NCI-H146 (cell line): ENCODE data around the gene MREG.

ENCODE experiments used
- DNase-seq: peaks from one replicate; lab custom pipeline; 2025; lab: John Stamatoyannopoulos, UW

MREG gene

GRCh38 chr2:215918901-215919599, 94.3 kb downstream of the MREG start:
- DNase-seq = no peak

GRCh38 chr2:215917953-215918620, 95.3 kb downstream of the MREG start:
- DNase-seq = peak; percentile 69

- no peak for DNase-seq
Measured at GRCh38 chr2:215915441-215915840, 97.9 kb downstream of the MREG start.

- DNase-seq = no peak
Measured at GRCh38 chr2:215914777-215915165, 98.6 kb downstream of the MREG start.

- DNase-seq = no peak
Measured at GRCh38 chr2:215914054-215914776, 99.1 kb downstream of the MREG start.

- no peak for DNase-seq
Measured at GRCh38 chr2:215912299-215912842, 101.0 kb downstream of the MREG start.

GRCh38 chr2:215911301-215912085, 101.9 kb downstream of the MREG start:
- DNase-seq = no peak

- no peak for DNase-seq
Measured at GRCh38 chr2:215910180-215910579, 103.2 kb downstream of the MREG start.

- no peak for DNase-seq
Measured at GRCh38 chr2:215907147-215907546, 106.2 kb downstream of the MREG start.

GRCh38 chr2:215906458-215906857, 106.9 kb downstream of the MREG start:
- peak; percentile 7 for DNase-seq

GRCh38 chr2:215905691-215906090, 107.7 kb downstream of the MREG start:
- no peak for DNase-seq

GRCh38 chr2:215904101-215904500, 109.2 kb downstream of the MREG start:
- no peak for DNase-seq

GRCh38 chr2:215903203-215903602, 110.1 kb downstream of the MREG start:
- DNase-seq = no peak

GRCh38 chr2:215901796-215902195, 111.6 kb downstream of the MREG start:
- no peak for DNase-seq

- DNase-seq = no peak
Measured at GRCh38 chr2:215900843-215901242, 112.5 kb downstream of the MREG start.

- no peak for DNase-seq
Measured at GRCh38 chr2:215900203-215900611, 113.1 kb downstream of the MREG start.

GRCh38 chr2:215899141-215900074, 113.9 kb downstream of the MREG start:
- DNase-seq = no peak

GRCh38 chr2:215898363-215898762, 115.0 kb downstream of the MREG start:
- DNase-seq = no peak

- DNase-seq = peak; percentile 16
Measured at GRCh38 chr2:215896921-215897320, 116.4 kb downstream of the MREG start.

GRCh38 chr2:215895330-215895729, 118.0 kb downstream of the MREG start:
- DNase-seq = peak; percentile 86
